Measurements from ENCODE around the gene NKD2. TPM values are rescaled to one million over a fixed set of nuclear protein-coding genes. Genes with fewer than 3 reads are reported as not detected.

Gene NKD2
- total and polyA plus RNA-seq, 9 of the 15 experiments (the other 6 are each of a cell fraction or from before 2014, with no cell fraction given), result 0.09 to 0.64 (median 0.27) TPM; not detected in 5

DNA sequence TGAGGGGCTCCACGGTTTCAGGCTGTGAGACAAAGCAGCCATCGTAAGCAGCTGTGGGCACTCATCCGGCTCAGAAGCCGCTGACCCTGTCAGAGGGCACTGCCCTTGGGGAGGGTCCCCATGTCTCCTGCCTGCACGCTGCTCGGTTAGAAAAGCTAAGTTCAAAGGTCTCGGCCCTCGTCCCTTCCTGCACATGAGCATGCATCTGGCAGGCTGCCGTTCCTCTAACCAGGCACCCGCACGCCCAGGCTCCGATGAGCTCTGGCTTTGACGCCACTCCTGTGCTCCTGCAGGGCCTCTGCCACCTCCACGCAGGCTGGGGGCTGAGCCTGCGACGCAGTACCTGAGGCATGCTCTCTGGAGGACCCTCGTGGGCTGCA, 51.3 kb downstream of the NKD2 start:
- FAIRE-seq, result no peak
- CTCF ChIA-PET (ENCODE audit: low intra/inter-chr PET ratio), result no interaction called here
- peaks cover 26% of the 10 kb centered on the region for H4K20me1 ChIP-seq (replicated peaks; ENCODE audit: control insufficient read depth, insufficient read depth, low read length)
- TF ChIP-seq RHOXF2B (CRISPR knock-in tag; conservative IDR thresholded peaks at IDR 0.05), result no peak
- no peak for TF ChIP-seq KDM4B (IDR thresholded peaks at IDR 0.05; ENCODE audit: borderline replicate concordance in 2 of 2, low read depth in 1 of 2)
- no peak for TF ChIP-seq MAZ (CRISPR knock-in tag; conservative IDR thresholded peaks at IDR 0.05 in 1 of 2, IDR thresholded peaks at IDR 0.05 in 1 of 2)
- TF ChIP-seq RBM17 (IDR thresholded peaks at IDR 0.05; ENCODE audit: borderline replicate concordance, low read depth, low read length), result no peak
- TF ChIP-seq RAD51 (IDR thresholded peaks at IDR 0.05; ENCODE audit: borderline replicate concordance, low read depth), result no peak
- TF ChIP-seq, protein P1, sequence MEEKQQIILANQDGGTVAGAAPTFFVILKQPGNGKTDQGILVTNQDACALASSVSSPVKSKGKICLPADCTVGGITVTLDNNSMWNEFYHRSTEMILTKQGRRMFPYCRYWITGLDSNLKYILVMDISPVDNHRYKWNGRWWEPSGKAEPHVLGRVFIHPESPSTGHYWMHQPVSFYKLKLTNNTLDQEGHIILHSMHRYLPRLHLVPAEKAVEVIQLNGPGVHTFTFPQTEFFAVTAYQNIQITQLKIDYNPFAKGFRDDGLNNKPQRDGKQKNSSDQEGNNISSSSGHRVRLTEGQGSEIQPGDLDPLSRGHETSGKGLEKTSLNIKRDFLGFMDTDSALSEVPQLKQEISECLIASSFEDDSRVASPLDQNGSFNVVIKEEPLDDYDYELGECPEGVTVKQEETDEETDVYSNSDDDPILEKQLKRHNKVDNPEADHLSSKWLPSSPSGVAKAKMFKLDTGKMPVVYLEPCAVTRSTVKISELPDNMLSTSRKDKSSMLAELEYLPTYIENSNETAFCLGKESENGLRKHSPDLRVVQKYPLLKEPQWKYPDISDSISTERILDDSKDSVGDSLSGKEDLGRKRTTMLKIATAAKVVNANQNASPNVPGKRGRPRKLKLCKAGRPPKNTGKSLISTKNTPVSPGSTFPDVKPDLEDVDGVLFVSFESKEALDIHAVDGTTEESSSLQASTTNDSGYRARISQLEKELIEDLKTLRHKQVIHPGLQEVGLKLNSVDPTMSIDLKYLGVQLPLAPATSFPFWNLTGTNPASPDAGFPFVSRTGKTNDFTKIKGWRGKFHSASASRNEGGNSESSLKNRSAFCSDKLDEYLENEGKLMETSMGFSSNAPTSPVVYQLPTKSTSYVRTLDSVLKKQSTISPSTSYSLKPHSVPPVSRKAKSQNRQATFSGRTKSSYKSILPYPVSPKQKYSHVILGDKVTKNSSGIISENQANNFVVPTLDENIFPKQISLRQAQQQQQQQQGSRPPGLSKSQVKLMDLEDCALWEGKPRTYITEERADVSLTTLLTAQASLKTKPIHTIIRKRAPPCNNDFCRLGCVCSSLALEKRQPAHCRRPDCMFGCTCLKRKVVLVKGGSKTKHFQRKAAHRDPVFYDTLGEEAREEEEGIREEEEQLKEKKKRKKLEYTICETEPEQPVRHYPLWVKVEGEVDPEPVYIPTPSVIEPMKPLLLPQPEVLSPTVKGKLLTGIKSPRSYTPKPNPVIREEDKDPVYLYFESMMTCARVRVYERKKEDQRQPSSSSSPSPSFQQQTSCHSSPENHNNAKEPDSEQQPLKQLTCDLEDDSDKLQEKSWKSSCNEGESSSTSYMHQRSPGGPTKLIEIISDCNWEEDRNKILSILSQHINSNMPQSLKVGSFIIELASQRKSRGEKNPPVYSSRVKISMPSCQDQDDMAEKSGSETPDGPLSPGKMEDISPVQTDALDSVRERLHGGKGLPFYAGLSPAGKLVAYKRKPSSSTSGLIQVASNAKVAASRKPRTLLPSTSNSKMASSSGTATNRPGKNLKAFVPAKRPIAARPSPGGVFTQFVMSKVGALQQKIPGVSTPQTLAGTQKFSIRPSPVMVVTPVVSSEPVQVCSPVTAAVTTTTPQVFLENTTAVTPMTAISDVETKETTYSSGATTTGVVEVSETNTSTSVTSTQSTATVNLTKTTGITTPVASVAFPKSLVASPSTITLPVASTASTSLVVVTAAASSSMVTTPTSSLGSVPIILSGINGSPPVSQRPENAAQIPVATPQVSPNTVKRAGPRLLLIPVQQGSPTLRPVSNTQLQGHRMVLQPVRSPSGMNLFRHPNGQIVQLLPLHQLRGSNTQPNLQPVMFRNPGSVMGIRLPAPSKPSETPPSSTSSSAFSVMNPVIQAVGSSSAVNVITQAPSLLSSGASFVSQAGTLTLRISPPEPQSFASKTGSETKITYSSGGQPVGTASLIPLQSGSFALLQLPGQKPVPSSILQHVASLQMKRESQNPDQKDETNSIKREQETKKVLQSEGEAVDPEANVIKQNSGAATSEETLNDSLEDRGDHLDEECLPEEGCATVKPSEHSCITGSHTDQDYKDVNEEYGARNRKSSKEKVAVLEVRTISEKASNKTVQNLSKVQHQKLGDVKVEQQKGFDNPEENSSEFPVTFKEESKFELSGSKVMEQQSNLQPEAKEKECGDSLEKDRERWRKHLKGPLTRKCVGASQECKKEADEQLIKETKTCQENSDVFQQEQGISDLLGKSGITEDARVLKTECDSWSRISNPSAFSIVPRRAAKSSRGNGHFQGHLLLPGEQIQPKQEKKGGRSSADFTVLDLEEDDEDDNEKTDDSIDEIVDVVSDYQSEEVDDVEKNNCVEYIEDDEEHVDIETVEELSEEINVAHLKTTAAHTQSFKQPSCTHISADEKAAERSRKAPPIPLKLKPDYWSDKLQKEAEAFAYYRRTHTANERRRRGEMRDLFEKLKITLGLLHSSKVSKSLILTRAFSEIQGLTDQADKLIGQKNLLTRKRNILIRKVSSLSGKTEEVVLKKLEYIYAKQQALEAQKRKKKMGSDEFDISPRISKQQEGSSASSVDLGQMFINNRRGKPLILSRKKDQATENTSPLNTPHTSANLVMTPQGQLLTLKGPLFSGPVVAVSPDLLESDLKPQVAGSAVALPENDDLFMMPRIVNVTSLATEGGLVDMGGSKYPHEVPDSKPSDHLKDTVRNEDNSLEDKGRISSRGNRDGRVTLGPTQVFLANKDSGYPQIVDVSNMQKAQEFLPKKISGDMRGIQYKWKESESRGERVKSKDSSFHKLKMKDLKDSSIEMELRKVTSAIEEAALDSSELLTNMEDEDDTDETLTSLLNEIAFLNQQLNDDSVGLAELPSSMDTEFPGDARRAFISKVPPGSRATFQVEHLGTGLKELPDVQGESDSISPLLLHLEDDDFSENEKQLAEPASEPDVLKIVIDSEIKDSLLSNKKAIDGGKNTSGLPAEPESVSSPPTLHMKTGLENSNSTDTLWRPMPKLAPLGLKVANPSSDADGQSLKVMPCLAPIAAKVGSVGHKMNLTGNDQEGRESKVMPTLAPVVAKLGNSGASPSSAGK (IDR thresholded peaks at IDR 0.05), result no peak
- no peak for TF ChIP-seq NEUROD1 (IDR thresholded peaks at IDR 0.05; ENCODE audit: borderline replicate concordance, low read depth, low read length, partially characterized antibody)
- TF ChIP-seq ZNF75A (CRISPR knock-in tag; IDR thresholded peaks at IDR 0.05), result no peak
- TF ChIP-seq CEBPG (CRISPR knock-in tag; IDR thresholded peaks at IDR 0.05), result no peak
- no peak for TF ChIP-seq CEBPG (tag; conservative IDR thresholded peaks at IDR 0.05 in 1 of 2, IDR thresholded peaks at IDR 0.05 in 1 of 2)
- TF ChIP-seq COPS2 (conservative IDR thresholded peaks at IDR 0.05), result no peak
- no peak for TF ChIP-seq ZBTB7A (IDR thresholded peaks at IDR 0.05; ENCODE audit: borderline replicate concordance, control insufficient read depth, low read depth, low read length)

More for the DNA sequence above, 51.3 kb downstream of the NKD2 start:
- Histone ChIP-seq H3K4me1 (replicated peaks in 1 of 2; ENCODE audit: control insufficient read depth in 2 of 2, insufficient read depth in 2 of 2, low read length in 2 of 2) (peaks cover 0 to 57% of the 10 kb centered on the region in 2 experiments; a peak in 1 of 5 replicates), H3K9ac (ENCODE audit: insufficient read depth in 1 of 2, low read depth in 2 of 2, low read length in 2 of 2) (no peak overlapping the region), H3K27ac (ENCODE audit: extremely low read depth, low read depth, low read length) (no peak overlapping the region), H3K27me3 (ENCODE audit: control insufficient read depth in 2 of 2, insufficient read depth in 2 of 2, low read length in 2 of 2) (peaks cover 6 to 50% of the 10 kb centered on the region in 2 experiments), H3K4me2 (ENCODE audit: insufficient read depth, low read length) (no peak overlapping the region), H3K9me3 (replicated peaks; ENCODE audit: control insufficient read depth, insufficient read depth, low read depth, low read length) (no peaks in the 10 kb centered on the region), H3K79me2 (ENCODE audit: control insufficient read depth, insufficient read depth, low read length) (no peaks in the 10 kb centered on the region), H2AFZ (ENCODE audit: low read depth, low read length) (no peak overlapping the region), H3K36me3 (ENCODE audit: control insufficient read depth, insufficient read depth, low read length) (no peaks in the 10 kb centered on the region), H3K9me1 (ENCODE audit: control insufficient read depth, insufficient read depth, low read length) (no peaks in the 10 kb centered on the region), H3K4me3 (no peak overlapping the region)
- BruUV-seq (replicated peaks), result no TSS peak
- no peak for DNase-seq (ENCODE audit: extremely low read depth in 1 of 4, low spot score in 3 of 4)
- in situ Hi-C loops (cut with MboI), result no loop called here
- intact Hi-C loops (cut with micrococcal nuclease), result no loop called here
- 32% methylated on average over 17 of the region's 17 CpGs for WGBS (ENCODE audit: insufficient coverage, low coverage, missing lambda C conversion rate)
- ATAC-seq, result no peak
- POLR2A ChIA-PET, result interaction anchor here (0.7 kb wide), 1 partner anchor 79 kb away, joined by 4 read pairs; no protein-coding TSS in a partner anchor

Data from K562 (cell line).